ENCODE results near the gene SIM1.
"Not testable (repeated sequence)": the region's sequence is repeated elsewhere in the genome, so short reads cannot be mapped to it uniquely, and the experiment has no call there.

Gene SIM1

DNA sequence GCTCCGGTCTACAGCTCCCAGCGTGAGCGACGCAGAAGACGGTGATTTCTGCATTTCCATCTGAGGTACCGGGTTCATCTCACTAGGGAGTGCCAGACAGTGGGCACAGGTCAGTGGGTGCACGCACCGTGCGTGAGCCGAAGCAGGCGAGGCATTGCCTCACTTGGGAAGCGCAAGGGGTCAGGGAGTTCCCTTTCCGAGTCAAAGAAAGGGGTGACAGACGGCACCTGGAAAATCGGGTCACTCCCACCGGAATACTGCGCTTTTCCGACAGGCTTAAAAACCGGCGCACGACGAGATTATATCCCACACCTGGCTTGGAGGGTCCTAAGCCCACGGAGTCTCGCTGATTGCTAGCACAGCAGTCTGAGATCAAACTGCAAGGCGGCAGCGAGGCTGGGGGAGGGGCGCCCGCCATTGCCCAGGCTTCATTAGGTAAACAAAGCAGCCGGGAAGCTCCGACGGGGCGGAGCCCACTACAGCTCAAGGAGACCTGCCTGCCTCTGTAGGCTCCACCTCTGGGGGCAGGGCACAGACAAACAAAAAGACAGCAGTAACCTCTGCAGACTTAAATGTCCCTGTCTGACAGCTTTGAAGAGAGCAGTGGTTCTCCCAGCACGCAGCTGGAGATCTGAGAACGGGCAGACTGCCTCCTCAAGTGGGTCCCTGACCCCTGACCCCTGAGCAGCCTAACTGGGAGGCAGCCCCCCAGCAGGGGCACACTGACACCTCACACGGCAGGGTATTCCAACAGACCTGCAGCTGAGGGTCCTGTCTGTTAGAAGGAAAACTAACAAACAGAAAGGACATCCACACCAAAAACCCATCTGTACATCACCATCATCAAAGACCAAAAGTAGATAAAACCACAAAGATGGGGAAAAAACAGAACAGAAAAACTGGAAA, 109.7 kb downstream of the SIM1 start:
- not testable (repeated sequence) for H3K14ac ChIP-seq (ENCODE audit: low read length in 2 of 2); H3K4ac ChIP-seq (ENCODE audit: low read depth in 1 of 2, low read length in 2 of 2); DNase-seq; H3K9me3 ChIP-seq (ENCODE audit: control insufficient read depth, low read length); H2BK15ac ChIP-seq (ENCODE audit: low read depth, poor library complexity, severe bottlenecking); H3K36me3 ChIP-seq (ENCODE audit: control insufficient read depth in 1 of 2, insufficient read depth in 2 of 2, low read depth in 1 of 2, low read length in 2 of 2); H4K8ac ChIP-seq (ENCODE audit: low read length); H4K91ac ChIP-seq (ENCODE audit: low read length); H3K9ac ChIP-seq (ENCODE audit: low read length); H2AK5ac ChIP-seq (ENCODE audit: low read length, severe bottlenecking); H3K79me1 ChIP-seq (replicated peaks; ENCODE audit: low read length, poor library complexity, severe bottlenecking); H2AFZ ChIP-seq (ENCODE audit: low read depth, low read length); H3K4me2 ChIP-seq (ENCODE audit: low read length, poor library complexity, severe bottlenecking); H2BK12ac ChIP-seq (ENCODE audit: low read length in 2 of 2); H3K18ac ChIP-seq (ENCODE audit: low read depth in 1 of 2, low read length in 2 of 2); H3K27me3 ChIP-seq (ENCODE audit: control insufficient read depth in 1 of 2, insufficient read depth in 1 of 2, low read length in 2 of 2); H2BK5ac ChIP-seq (ENCODE audit: low read depth, low read length, poor library complexity, severe bottlenecking); H3K4me3 ChIP-seq (ENCODE audit: insufficient read depth in 1 of 2, low read depth in 1 of 2, low read length in 2 of 2); H2BK120ac ChIP-seq (ENCODE audit: low read depth, low read length); H3K23ac ChIP-seq (ENCODE audit: low read length in 2 of 2); H3K27ac ChIP-seq (ENCODE audit: low read length, poor library complexity, severe bottlenecking); H3K4me1 ChIP-seq (ENCODE audit: control insufficient read depth, insufficient read depth, low read depth, low read length)
- WGBS, result 76% methylated on average over 28 of the region's 35 CpGs

DNA sequence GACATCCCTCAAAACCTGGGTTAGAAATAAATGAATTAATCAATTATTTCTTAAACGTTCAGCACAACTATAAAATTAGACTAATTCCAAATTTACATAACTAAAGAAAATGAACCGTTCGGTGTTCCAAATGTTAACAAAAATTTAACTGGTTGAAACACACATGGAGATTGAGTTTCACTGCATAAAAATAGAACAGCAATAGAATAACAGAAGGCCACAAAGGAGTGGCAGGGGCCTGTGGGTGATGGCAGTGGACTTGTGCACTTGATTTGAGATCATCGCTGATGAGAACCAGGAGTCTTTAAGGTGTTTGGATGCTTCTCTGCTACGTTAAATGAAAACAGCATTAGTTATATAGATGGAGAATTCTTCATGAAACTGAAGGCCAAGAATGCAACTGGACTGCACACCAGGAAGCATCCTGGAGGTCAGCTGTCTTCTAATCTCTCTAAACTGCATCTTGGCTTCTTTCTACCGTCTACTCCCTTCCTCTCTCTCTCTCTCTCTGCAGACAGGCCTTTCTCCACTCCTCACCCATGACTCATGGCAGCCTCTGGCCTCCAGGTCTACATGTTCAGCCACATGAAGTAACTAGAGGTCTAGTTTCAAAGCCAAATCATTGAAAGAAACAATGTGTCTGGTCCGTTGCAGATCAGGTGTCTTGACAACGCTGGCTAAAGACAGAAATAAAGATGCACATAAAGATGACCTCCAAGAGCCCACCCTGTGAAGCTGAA, 111.3 kb downstream of the SIM1 start:
- no peak overlapping the region for H2BK12ac ChIP-seq (ENCODE audit: low read length in 2 of 2)
- H2AFZ ChIP-seq (ENCODE audit: low read depth, low read length), result no peak overlapping the region
- H2AK5ac ChIP-seq (ENCODE audit: low read length, severe bottlenecking), result no peak overlapping the region
- no peak overlapping the region for H3K18ac ChIP-seq (ENCODE audit: low read depth in 1 of 2, low read length in 2 of 2)
- no peak overlapping the region for H3K23ac ChIP-seq (ENCODE audit: low read length in 2 of 2)
- H3K9ac ChIP-seq (ENCODE audit: low read length), result no peak overlapping the region
- no peaks in the 10 kb centered on the region for H3K79me1 ChIP-seq (replicated peaks; ENCODE audit: low read length, poor library complexity, severe bottlenecking)
- no peaks in the 10 kb centered on the region for H3K27me3 ChIP-seq (ENCODE audit: control insufficient read depth in 1 of 2, insufficient read depth in 1 of 2, low read length in 2 of 2)
- peak; percentile 21 for DNase-seq
- no peak overlapping the region for H4K8ac ChIP-seq (ENCODE audit: low read length)
- H4K91ac ChIP-seq (ENCODE audit: low read length), result no peak overlapping the region
- no peak overlapping the region for H2BK120ac ChIP-seq (ENCODE audit: low read depth, low read length)
- 88% methylated on average over 8 of the region's 8 CpGs for WGBS
- H3K9me3 ChIP-seq (ENCODE audit: control insufficient read depth, low read length), result no peaks in the 10 kb centered on the region
- no peaks in the 10 kb centered on the region for H3K36me3 ChIP-seq (ENCODE audit: control insufficient read depth in 1 of 2, insufficient read depth in 2 of 2, low read depth in 1 of 2, low read length in 2 of 2)
- H3K4ac ChIP-seq (ENCODE audit: low read depth in 1 of 2, low read length in 2 of 2), result no peak overlapping the region
- H3K4me3 ChIP-seq (ENCODE audit: insufficient read depth in 1 of 2, low read depth in 1 of 2, low read length in 2 of 2), result no peak overlapping the region
- no peak overlapping the region for H3K14ac ChIP-seq (ENCODE audit: low read length in 2 of 2)
- peaks cover 2% of the 10 kb centered on the region for H3K4me1 ChIP-seq (ENCODE audit: control insufficient read depth, insufficient read depth, low read depth, low read length)
- H2BK5ac ChIP-seq (ENCODE audit: low read depth, low read length, poor library complexity, severe bottlenecking), result no peak overlapping the region
- H3K27ac ChIP-seq (ENCODE audit: low read length, poor library complexity, severe bottlenecking), result no peak overlapping the region
- no peak overlapping the region for H3K4me2 ChIP-seq (ENCODE audit: low read length, poor library complexity, severe bottlenecking)
- no peak overlapping the region for H2BK15ac ChIP-seq (ENCODE audit: low read depth, poor library complexity, severe bottlenecking)

DNA sequence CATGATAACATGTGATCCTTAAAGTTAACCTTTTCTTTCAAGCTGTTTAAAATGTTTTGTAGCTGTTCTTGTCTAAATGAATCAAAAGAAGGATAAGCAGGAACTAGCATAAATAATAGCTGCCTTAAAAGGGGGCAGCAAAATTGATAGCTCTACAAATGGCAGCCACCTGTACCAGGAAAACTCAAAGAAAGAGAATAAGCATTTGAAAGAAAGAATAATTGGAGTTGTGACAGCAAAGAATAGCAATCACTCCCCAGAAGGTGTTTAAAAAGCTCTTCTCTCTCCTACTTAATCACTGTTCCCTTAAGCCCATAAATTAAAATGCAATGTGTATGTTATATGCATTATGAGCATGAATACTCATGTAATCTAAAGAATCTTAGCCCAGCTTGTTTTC, 114.6 kb downstream of the SIM1 start:
- Histone ChIP-seq H2BK12ac (ENCODE audit: low read length in 2 of 2) (no peak overlapping the region), H3K27me3 (ENCODE audit: control insufficient read depth in 1 of 2, insufficient read depth in 1 of 2, low read length in 2 of 2) (no peaks in the 10 kb centered on the region), H4K8ac (ENCODE audit: low read length) (no peak overlapping the region), H3K27ac (ENCODE audit: low read length, poor library complexity, severe bottlenecking) (no peak overlapping the region), H3K4ac (ENCODE audit: low read depth in 1 of 2, low read length in 2 of 2) (no peak overlapping the region), H3K9ac (ENCODE audit: low read length) (no peak overlapping the region), H2BK120ac (ENCODE audit: low read depth, low read length) (no peak overlapping the region), H3K4me3 (ENCODE audit: insufficient read depth in 1 of 2, low read depth in 1 of 2, low read length in 2 of 2) (no peak overlapping the region), H3K4me1 (ENCODE audit: control insufficient read depth, insufficient read depth, low read depth, low read length) (peaks cover 2% of the 10 kb centered on the region), H3K36me3 (ENCODE audit: control insufficient read depth in 1 of 2, insufficient read depth in 2 of 2, low read depth in 1 of 2, low read length in 2 of 2) (no peaks in the 10 kb centered on the region), H2BK5ac (ENCODE audit: low read depth, low read length, poor library complexity, severe bottlenecking) (no peak overlapping the region), H3K23ac (ENCODE audit: low read length in 2 of 2) (no peak overlapping the region), H3K79me1 (replicated peaks; ENCODE audit: low read length, poor library complexity, severe bottlenecking) (no peaks in the 10 kb centered on the region), H3K9me3 (ENCODE audit: control insufficient read depth, low read length) (no peaks in the 10 kb centered on the region), H2AK5ac (ENCODE audit: low read length, severe bottlenecking) (no peak overlapping the region), H3K4me2 (ENCODE audit: low read length, poor library complexity, severe bottlenecking) (no peak overlapping the region), H3K18ac (ENCODE audit: low read depth in 1 of 2, low read length in 2 of 2) (no peak overlapping the region), H2BK15ac (ENCODE audit: low read depth, poor library complexity, severe bottlenecking) (no peak overlapping the region), H3K14ac (ENCODE audit: low read length in 2 of 2) (no peak overlapping the region), H4K91ac (ENCODE audit: low read length) (no peak overlapping the region), H2AFZ (ENCODE audit: low read depth, low read length) (no peak overlapping the region)
- no peak for DNase-seq

DNA sequence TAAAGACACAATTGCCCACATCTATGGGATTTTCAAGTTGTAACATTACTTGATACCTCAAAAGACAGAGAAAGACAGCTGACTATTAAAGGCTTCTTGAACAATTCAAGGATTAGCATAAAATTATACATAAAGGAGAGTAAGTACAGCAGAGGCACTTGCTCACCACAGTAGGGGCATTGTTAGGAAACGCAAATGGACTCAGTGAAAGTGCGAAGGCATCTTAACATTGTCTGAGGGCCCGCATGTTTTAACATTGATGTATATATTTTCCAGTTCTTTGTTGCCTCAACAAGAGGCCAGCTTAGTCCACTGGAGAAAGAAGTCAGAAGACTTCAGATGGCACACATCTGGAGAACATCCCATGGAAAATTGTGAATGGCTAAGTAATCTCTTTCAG, 115.4 kb downstream of the SIM1 start:
- H3K18ac ChIP-seq (ENCODE audit: low read depth in 1 of 2, low read length in 2 of 2), result no peak overlapping the region
- no peak overlapping the region for H3K4me3 ChIP-seq (ENCODE audit: insufficient read depth in 1 of 2, low read depth in 1 of 2, low read length in 2 of 2)
- H2BK120ac ChIP-seq (ENCODE audit: low read depth, low read length), result no peak overlapping the region
- no peak overlapping the region for H3K27ac ChIP-seq (ENCODE audit: low read length, poor library complexity, severe bottlenecking)
- H3K4ac ChIP-seq (ENCODE audit: low read depth in 1 of 2, low read length in 2 of 2), result no peak overlapping the region
- no peak overlapping the region for H2AK5ac ChIP-seq (ENCODE audit: low read length, severe bottlenecking)
- H3K9ac ChIP-seq (ENCODE audit: low read length), result no peak overlapping the region
- H3K36me3 ChIP-seq (ENCODE audit: control insufficient read depth in 1 of 2, insufficient read depth in 2 of 2, low read depth in 1 of 2, low read length in 2 of 2), result no peaks in the 10 kb centered on the region
- H2BK15ac ChIP-seq (ENCODE audit: low read depth, poor library complexity, severe bottlenecking), result no peak overlapping the region
- no peak overlapping the region for H4K91ac ChIP-seq (ENCODE audit: low read length)
- no peak for DNase-seq
- H3K27me3 ChIP-seq (ENCODE audit: control insufficient read depth in 1 of 2, insufficient read depth in 1 of 2, low read length in 2 of 2), result no peaks in the 10 kb centered on the region
- no peaks in the 10 kb centered on the region for H3K9me3 ChIP-seq (ENCODE audit: control insufficient read depth, low read length)
- no peak overlapping the region for H2BK12ac ChIP-seq (ENCODE audit: low read length in 2 of 2)
- H3K79me1 ChIP-seq (replicated peaks; ENCODE audit: low read length, poor library complexity, severe bottlenecking), result no peaks in the 10 kb centered on the region
- H2BK5ac ChIP-seq (ENCODE audit: low read depth, low read length, poor library complexity, severe bottlenecking), result no peak overlapping the region
- H4K8ac ChIP-seq (ENCODE audit: low read length), result no peak overlapping the region
- H3K14ac ChIP-seq (ENCODE audit: low read length in 2 of 2), result no peak overlapping the region
- 98% methylated on average over 3 of the region's 3 CpGs for WGBS
- H2AFZ ChIP-seq (ENCODE audit: low read depth, low read length), result no peak overlapping the region
- H3K4me1 ChIP-seq (ENCODE audit: control insufficient read depth, insufficient read depth, low read depth, low read length), result peaks cover 2% of the 10 kb centered on the region
- no peak overlapping the region for H3K23ac ChIP-seq (ENCODE audit: low read length in 2 of 2)
- H3K4me2 ChIP-seq (ENCODE audit: low read length, poor library complexity, severe bottlenecking), result no peak overlapping the region
